Keratinocyte (primary cell): Measurements from ENCODE around the gene TYW1. TPM values are rescaled to one million over a fixed set of nuclear protein-coding genes. Genes with fewer than 3 reads are reported as not detected.
"Not testable (repeated sequence)": the region's sequence is repeated elsewhere in the genome, so short reads cannot be mapped to it uniquely, and the experiment has no call there.

ENCODE experiments used
- DNase-seq: peaks from one replicate; pipeline ENCODE4 v3.0.0-alpha.2; 2011; ENCODE audit warnings: low read depth, missing footprints, low spot score
- FAIRE-seq: peaks from 2 replicates; lab custom pipeline; 2011; peaks lifted over from hg19 to GRCh38; lab: Jason Lieb, UNC
- H2AFZ ChIP-seq: 2 replicates; pipeline ENCODE4 v1.6.0; 2012; ENCODE audit warnings: low read length, control low read depth, inconsistent platforms; ENCODE audit not compliant: control insufficient read depth
- H3K27ac ChIP-seq: 2 replicates; pipeline ENCODE4 v1.5.1; 2011; ENCODE audit warnings: low read length; ENCODE audit not compliant: control insufficient read depth, insufficient read depth
- H3K27me3 ChIP-seq: 3 replicates; pipeline ENCODE4 v1.6.0; 2011; ENCODE audit warnings: low read length; ENCODE audit not compliant: control insufficient read depth, insufficient read depth; ENCODE audit errors: extremely low read depth
- H3K36me3 ChIP-seq, 2 experiments: 2 replicates in 1 of 2; 3 replicates in 1 of 2; pipeline ENCODE4 v1.5.1; 2011; ENCODE audit warnings: low read length in 2 of 2, mild to moderate bottlenecking in 1 of 2; ENCODE audit not compliant: control insufficient read depth in 2 of 2, insufficient read depth in 2 of 2; ENCODE audit errors: extremely low read depth in 1 of 2
- H3K4me1 ChIP-seq: 3 replicates; pipeline ENCODE4 v1.5.1; 2011; ENCODE audit warnings: low read length; ENCODE audit not compliant: control insufficient read depth, insufficient read depth; ENCODE audit errors: extremely low read depth
- H3K4me2 ChIP-seq: 3 replicates; pipeline ENCODE4 v1.6.0; 2011; ENCODE audit warnings: low read depth, low read length; ENCODE audit not compliant: control insufficient read depth, insufficient read depth; ENCODE audit errors: extremely low read depth
- H3K4me3 ChIP-seq, 3 experiments: fragments of 200-600 bp in 1 of 3; sonication (generic) in 1 of 3; 2 replicates in 2 of 3; 3 replicates in 1 of 3; pipeline ENCODE4 v1.5.1; 2011 to 2016; ENCODE audit warnings: low read length in 3 of 3, mild to moderate bottlenecking in 3 of 3, control low read depth in 2 of 3, inconsistent platforms in 1 of 3, low read depth in 1 of 3, mixed read lengths in 1 of 3, mixed run types in 1 of 3, moderate library complexity in 1 of 3; ENCODE audit not compliant: control insufficient read depth in 2 of 3, insufficient read depth in 2 of 3; ENCODE audit errors: extremely low read depth in 1 of 3
- H3K79me2 ChIP-seq: 2 replicates; pipeline ENCODE4 v1.6.0; 2012; ENCODE audit warnings: low read length; ENCODE audit not compliant: control insufficient read depth, insufficient read depth
- H3K9ac ChIP-seq: 3 replicates; pipeline ENCODE4 v1.6.0; 2011; ENCODE audit warnings: low read length; ENCODE audit not compliant: control insufficient read depth, insufficient read depth; ENCODE audit errors: extremely low read depth
- H3K9me1 ChIP-seq: 3 replicates; pipeline ENCODE4 v1.6.0; 2011; ENCODE audit warnings: low read length; ENCODE audit not compliant: control insufficient read depth, insufficient read depth; ENCODE audit errors: extremely low read depth
- H3K9me3 ChIP-seq: 2 replicates; pipeline ENCODE4 v1.5.1; 2012; ENCODE audit warnings: low read depth, low read length; ENCODE audit not compliant: control insufficient read depth
- H4K20me1 ChIP-seq: 3 replicates; pipeline ENCODE4 v1.6.0; 2011; ENCODE audit warnings: low read length; ENCODE audit not compliant: control insufficient read depth, insufficient read depth; ENCODE audit errors: extremely low read depth
- dilution Hi-C: fragments of 300-500 bp; cut with MboI; formaldehyde crosslinking; loops from one replicate; pipeline ENCODE4 v1.7.0; 2020; ENCODE audit warnings: low sequenced_read_pairs; ENCODE audit not compliant: extremely low pct_ligation_motif_present
- polyA plus RNA-seq, 5 experiments: library from polyadenylated mRNA; depleted of rRNA in 3 of 5; stranded (reverse) in 3 of 5; stranded (forward) in 1 of 5; unstranded in 1 of 5; fragments of >200 nt; gene quantifications; 1 replicate in 1 of 5; 2 replicates in 3 of 5; 3 replicates in 1 of 5; pipeline versions ENCODE4 v1.2.1 to v1.2.3, GENCODE V29; 2011 to 2012; ENCODE audit warnings: missing spikeins in 2 of 5, low read depth in 1 of 5, low replicate concordance in 1 of 5

Gene TYW1
- polyA plus RNA-seq, 1 donor (not counting 4 experiments of a cell fraction or from before 2014, with no cell fraction given), result 16.4 TPM

DNA sequence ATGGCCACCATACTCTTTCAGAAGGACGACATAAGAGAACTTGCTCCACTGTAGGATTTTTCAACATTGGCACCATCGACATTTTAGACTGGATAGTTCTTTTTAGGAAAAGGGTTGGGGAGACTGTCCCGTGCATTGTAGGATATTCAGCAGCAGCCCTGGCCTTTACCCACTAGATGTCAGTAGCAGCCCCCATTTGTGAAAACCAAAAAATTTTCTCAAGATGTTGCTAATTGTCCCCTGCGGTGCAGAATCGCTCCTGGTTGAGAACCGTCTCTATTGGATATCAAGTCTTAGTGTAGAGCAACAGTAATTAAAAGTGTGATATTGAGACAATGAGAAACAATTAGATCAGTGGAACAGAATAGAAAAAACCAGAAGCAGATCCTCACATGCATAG lies 180.1 kb downstream of the TYW1 start:
- H3K79me2 ChIP-seq, dilution Hi-C loops, H3K27ac ChIP-seq, H3K4me2 ChIP-seq, H4K20me1 ChIP-seq, H3K27me3 ChIP-seq, H3K9me3 ChIP-seq, H3K4me1 ChIP-seq, H3K36me3 ChIP-seq, H3K9me1 ChIP-seq, H3K4me3 ChIP-seq, H2AFZ ChIP-seq, DNase-seq, H3K9ac ChIP-seq: not testable (repeated sequence)
- peak; percentile 43 for FAIRE-seq

DNA sequence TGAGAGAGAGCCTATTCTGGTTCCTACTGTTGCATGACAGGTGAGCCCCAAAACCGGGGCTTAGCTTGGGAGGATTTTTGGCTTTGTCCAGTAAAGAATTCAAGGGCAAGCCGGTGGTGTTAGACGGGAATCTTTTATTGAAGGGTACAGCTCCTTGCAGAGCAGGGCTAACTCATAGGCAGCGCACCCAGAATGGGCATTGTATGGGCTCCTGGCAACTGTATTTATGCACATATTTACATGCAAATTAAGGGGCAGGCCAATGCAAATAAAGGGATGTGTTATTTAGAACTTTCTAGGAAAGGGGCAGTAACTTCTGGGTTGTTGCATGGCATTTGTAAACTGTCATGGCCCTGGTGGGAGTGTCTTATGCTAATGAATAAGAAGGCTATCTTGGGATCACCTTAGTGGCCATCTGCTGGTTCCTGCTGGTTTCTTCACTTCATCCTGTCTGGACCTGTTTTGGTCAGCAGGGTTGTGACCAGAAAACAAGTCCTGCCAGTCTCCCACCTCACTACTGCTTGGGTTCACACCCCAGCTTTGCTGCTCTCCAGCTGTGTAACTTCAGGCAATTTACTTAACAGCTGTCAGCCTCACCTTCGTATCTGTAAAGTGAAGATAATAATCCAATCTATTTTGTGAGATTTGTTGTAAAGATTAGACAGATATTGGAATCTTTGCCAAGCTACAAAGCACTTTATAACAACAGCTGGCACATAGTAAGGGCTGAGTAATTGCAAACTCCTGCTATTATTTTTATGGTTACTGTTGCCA lies 182.5 kb downstream of the TYW1 start:
- H2AFZ ChIP-seq, H3K4me1 ChIP-seq, H4K20me1 ChIP-seq, H3K9me3 ChIP-seq, H3K9me1 ChIP-seq, H3K27ac ChIP-seq, dilution Hi-C loops, H3K36me3 ChIP-seq, FAIRE-seq, H3K79me2 ChIP-seq, H3K4me2 ChIP-seq, DNase-seq, H3K4me3 ChIP-seq, H3K9ac ChIP-seq, H3K27me3 ChIP-seq: not testable (repeated sequence)

DNA sequence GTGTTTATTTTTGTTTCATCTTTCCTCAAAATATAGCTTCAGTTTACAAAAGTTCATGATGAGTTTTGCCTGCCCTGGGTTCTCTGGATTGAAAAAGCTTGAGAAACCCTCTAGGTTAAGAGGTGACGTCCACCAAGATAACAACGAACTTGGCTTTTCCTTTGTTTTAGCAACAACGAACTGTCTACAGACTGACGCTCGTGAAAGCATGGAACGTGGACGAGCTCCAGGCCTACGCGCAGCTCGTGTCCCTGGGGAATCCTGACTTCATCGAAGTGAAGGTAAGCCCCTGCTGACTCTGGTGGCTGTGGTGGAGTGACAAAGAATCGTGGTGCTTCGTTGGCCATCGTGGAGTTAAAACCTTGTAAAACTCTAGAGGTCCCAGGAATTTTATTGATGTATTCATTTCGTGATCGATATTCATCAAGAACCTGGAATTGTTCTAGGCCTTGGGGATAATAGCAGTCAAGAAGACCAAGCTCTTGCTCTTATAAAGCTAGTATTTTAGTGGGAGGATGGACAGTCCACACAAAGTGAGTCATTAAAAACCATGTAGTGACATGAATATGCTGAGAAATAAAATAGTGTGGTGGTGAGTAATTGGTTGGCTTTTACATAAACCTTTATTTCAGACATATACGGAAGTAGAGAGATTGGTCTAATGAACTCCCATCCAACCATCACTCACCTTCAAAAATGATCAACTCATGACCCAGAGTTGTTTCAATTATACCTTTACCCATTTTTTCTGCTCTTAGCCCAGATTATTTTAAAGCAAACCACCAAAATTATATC lies 186.5 kb downstream of the TYW1 start:
- H3K9ac ChIP-seq, H2AFZ ChIP-seq, H3K4me2 ChIP-seq, H4K20me1 ChIP-seq, H3K9me3 ChIP-seq, H3K36me3 ChIP-seq, H3K9me1 ChIP-seq, dilution Hi-C loops, H3K27ac ChIP-seq, H3K27me3 ChIP-seq, H3K79me2 ChIP-seq, H3K4me3 ChIP-seq, H3K4me1 ChIP-seq: not testable (repeated sequence)
- FAIRE-seq (peak; percentile 93), DNase-seq (peak; percentile 28)

- H3K79me2 ChIP-seq, H3K9me1 ChIP-seq, DNase-seq, H3K9me3 ChIP-seq, H3K27me3 ChIP-seq, H3K36me3 ChIP-seq, dilution Hi-C loops, H3K27ac ChIP-seq, H3K4me1 ChIP-seq, H4K20me1 ChIP-seq, H3K9ac ChIP-seq, H2AFZ ChIP-seq, FAIRE-seq, H3K4me3 ChIP-seq, H3K4me2 ChIP-seq: not testable (repeated sequence)
These were observed 188.5 kb downstream of the TYW1 start for GRCh38 chr7:67184912-67185659.
